HepG2 (cell line): Measurements from ENCODE around the gene ADGRD1. TPM values are rescaled to one million over a fixed set of nuclear protein-coding genes. Genes with fewer than 3 reads are reported as not detected.

ENCODE experiments used
- ATAC-seq: fragments of 200-7000 bp; cut with Tn5 transposase; 3 replicates; pipeline ENCODE4 v1.9.1; 2020; ENCODE audit warnings: mild to moderate bottlenecking, moderate library complexity
- BruUV-seq: library from RNA; stranded (reverse); fragments of 400-500 nt; replicated peaks from 2 replicates; lab custom pipeline; 2021; lab: Mats Ljungman, UMichigan
- CTCF ChIA-PET: fragments of 300-600 bp; formaldehyde crosslinking; extraction: SDS; loops from one replicate; lab custom pipeline; 2021; ENCODE audit warnings: low total read pairs, inconsistent platforms, low intra/inter-chr PET ratio; lab: Yijun Ruan, JAX
- POLR2A ChIA-PET: fragments of 350-600 bp; sonication (Branson Sonifier 250); formaldehyde crosslinking; loops from one replicate; lab custom pipeline; 2020; ENCODE audit warnings: antibody characterized with exemption, inconsistent platforms; lab: Yijun Ruan, JAX
- DNase-seq: peaks from one replicate; pipeline ENCODE4 v3.0.0-alpha.2; 2015; ENCODE audit warnings: low spot score
- FAIRE-seq: peaks from 3 replicates; lab custom pipeline; 2011; peaks lifted over from hg19 to GRCh38; lab: Jason Lieb, UNC
- H2AFZ ChIP-seq: one replicate; pipeline ENCODE4 v1.6.1; 2011; ENCODE audit warnings: low read length, inconsistent platforms
- H3K27ac ChIP-seq: fragments of 300-600 bp; 3 replicates; pipeline ENCODE4 v1.8.0; 2011; ENCODE audit warnings: mixed run types, mild to moderate bottlenecking, mixed read lengths, low read length, inconsistent platforms; ENCODE audit not compliant: insufficient read depth; ENCODE audit errors: extremely low read length
- H3K27me3 ChIP-seq, 2 experiments: fragments of 200-600 bp in 1 of 2; 2 replicates in 1 of 2; 3 replicates in 1 of 2; pipeline versions ENCODE4 v1.6.0 to v1.8.0; 2011; ENCODE audit warnings: low read length in 2 of 2, mild to moderate bottlenecking in 2 of 2, moderate library complexity in 2 of 2, inconsistent platforms in 1 of 2; ENCODE audit not compliant: insufficient read depth in 2 of 2, control insufficient read depth in 1 of 2
- H3K36me3 ChIP-seq, 2 experiments: fragments of 200-600 bp in 1 of 2; replicated peaks in 1 of 2; 2 replicates in 1 of 2; 3 replicates in 1 of 2; pipeline versions ENCODE4 v1.5.1 to v1.8.0; 2011; ENCODE audit warnings: low read length in 2 of 2, inconsistent platforms in 1 of 2; ENCODE audit not compliant: insufficient read depth in 2 of 2, control insufficient read depth in 1 of 2
- H3K4me1 ChIP-seq: 2 replicates; pipeline ENCODE4 v1.5.1; 2012; ENCODE audit warnings: low read length, inconsistent platforms; ENCODE audit not compliant: insufficient read depth
- H3K4me2 ChIP-seq: 2 replicates; pipeline ENCODE4 v1.6.0; 2011; ENCODE audit warnings: low read depth, low read length, inconsistent platforms
- H3K4me3 ChIP-seq, 3 experiments: fragments of 200-600 bp in 1 of 3; sonication (generic), shearing (Covaris generic) in 1 of 3; replicated peaks in 1 of 3; 2 replicates each; pipeline ENCODE4 v1.5.1; 2011 to 2016; ENCODE audit warnings: low read length in 3 of 3, inconsistent platforms in 2 of 3, low read depth in 2 of 3, mild to moderate bottlenecking in 2 of 3, control low read depth in 1 of 3, mixed read lengths in 1 of 3; ENCODE audit not compliant: insufficient read depth in 1 of 3
- H3K79me2 ChIP-seq: one replicate; pipeline ENCODE4 v1.6.1; 2011; ENCODE audit warnings: low read length, inconsistent platforms; ENCODE audit not compliant: insufficient read depth
- H3K9ac ChIP-seq: 2 replicates; pipeline ENCODE4 v1.6.0; 2011; ENCODE audit warnings: mild to moderate bottlenecking, low read depth, low read length, inconsistent platforms; ENCODE audit not compliant: insufficient read depth
- H3K9me3 ChIP-seq: 2 replicates; pipeline ENCODE4 v1.5.1; 2012; ENCODE audit warnings: mild to moderate bottlenecking, low read length
- H4K20me1 ChIP-seq: 2 replicates; pipeline ENCODE4 v1.6.0; 2011; ENCODE audit warnings: inconsistent platforms, mild to moderate bottlenecking, low read length, moderate library complexity; ENCODE audit not compliant: insufficient read depth
- HDAC1 ChIP-seq: sonication (generic); formaldehyde crosslinking; IDR thresholded peaks from 2 replicates; pipeline ENCODE4 v1.5.1; 2020; ENCODE audit warnings: mild to moderate bottlenecking, missing genetic modification reagents
- SNRNP70 ChIP-seq: fragments of 200-400 bp; formaldehyde crosslinking; IDR thresholded peaks from 2 replicates; pipeline ENCODE4 v1.6.1; 2017; ENCODE audit warnings: mild to moderate bottlenecking, low read depth, low read length, moderate library complexity
- WGBS: methylation state at CpG from one replicate; pipeline ENCODE4 v1.1.6; 2017; ENCODE audit warnings: low lambda C conversion rate; 5-methylcytosine and 5-hydroxymethylcytosine counted together
- in situ Hi-C: cut with HindIII; loops from 2 replicates; pipeline ENCODE4 v1.10.0; 2017; ENCODE audit warnings: low pct_unique_long_range_greater_than_20kb; ENCODE audit not compliant: extremely low pct_ligation_motif_present
- intact Hi-C: fragments of 100-400 bp; cut with micrococcal nuclease; formaldehyde crosslinking; loops from one replicate; pipeline ENCODE4 v1.10.0; 2022; ENCODE audit not compliant: unreplicated experiment
- polyA plus RNA-seq, 8 experiments: library from polyadenylated mRNA; depleted of rRNA in 3 of 8; stranded (reverse) in 7 of 8; unstranded in 1 of 8; fragments of >200 nt; fragmentation: Illumina TruSeq in 4 of 8; extraction: Trizol in 4 of 8; gene quantifications; 2 replicates each; pipeline versions ENCODE4 v1.2.1 to v1.2.3, GENCODE V29; 2011 to 2016; ENCODE audit warnings: low read depth in 4 of 8, missing spikeins in 1 of 8, mixed read lengths in 1 of 8; ENCODE audit not compliant: insufficient read depth in 1 of 8
- total RNA-seq, 5 experiments: library from RNA; depleted of rRNA; stranded (reverse); fragments of >200 nt; fragmentation: Illumina TruSeq; extraction: Trizol; gene quantifications; 2 replicates each; pipeline ENCODE4 v1.2.3, GENCODE V29; 2016; ENCODE audit warnings: low read depth in 1 of 5
- TF ChIP-seq, protein P1 (sequence below): sonication (generic); formaldehyde crosslinking; IDR thresholded peaks from 2 replicates; pipeline ENCODE4 v1.5.1; 2020; ENCODE audit warnings: missing genetic modification reagents, mild to moderate bottlenecking, borderline replicate concordance

The ADGRD1 gene
- total and polyA plus RNA-seq, 2 of the 13 experiments (the other 11 are each of a cell fraction or from before 2014, with no cell fraction given), result 0.46 to 12.4 TPM

DNA sequence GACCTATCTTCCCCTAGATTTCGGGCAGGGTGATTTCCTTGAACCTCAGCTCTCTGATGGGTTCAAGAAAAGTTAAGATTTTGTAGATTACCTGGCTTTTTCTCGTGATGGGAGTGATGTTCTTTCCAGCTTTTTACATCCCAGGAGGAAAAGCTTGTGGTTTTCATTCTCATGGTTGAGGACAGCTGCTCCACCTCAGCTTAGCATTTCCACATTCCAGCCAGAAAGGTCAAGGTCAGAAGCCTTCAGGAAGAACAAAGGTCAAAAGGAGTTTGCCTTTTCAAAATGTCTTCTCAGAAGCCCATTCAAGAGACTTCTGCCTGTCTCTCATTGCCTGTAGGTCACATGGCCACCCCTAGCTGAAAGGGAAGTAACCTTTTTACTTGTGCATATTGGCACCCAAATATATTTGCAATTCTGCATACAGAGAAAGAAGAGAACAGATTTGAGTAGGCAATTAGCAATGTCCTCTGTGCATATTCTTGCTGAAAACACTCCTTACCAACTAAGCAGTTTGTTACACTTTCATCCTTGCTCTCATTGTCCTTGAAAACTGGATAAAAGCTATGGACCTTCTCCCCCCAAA lies 6.6 kb upstream of the ADGRD1 start (continued):
- TF ChIP-seq, protein P1, sequence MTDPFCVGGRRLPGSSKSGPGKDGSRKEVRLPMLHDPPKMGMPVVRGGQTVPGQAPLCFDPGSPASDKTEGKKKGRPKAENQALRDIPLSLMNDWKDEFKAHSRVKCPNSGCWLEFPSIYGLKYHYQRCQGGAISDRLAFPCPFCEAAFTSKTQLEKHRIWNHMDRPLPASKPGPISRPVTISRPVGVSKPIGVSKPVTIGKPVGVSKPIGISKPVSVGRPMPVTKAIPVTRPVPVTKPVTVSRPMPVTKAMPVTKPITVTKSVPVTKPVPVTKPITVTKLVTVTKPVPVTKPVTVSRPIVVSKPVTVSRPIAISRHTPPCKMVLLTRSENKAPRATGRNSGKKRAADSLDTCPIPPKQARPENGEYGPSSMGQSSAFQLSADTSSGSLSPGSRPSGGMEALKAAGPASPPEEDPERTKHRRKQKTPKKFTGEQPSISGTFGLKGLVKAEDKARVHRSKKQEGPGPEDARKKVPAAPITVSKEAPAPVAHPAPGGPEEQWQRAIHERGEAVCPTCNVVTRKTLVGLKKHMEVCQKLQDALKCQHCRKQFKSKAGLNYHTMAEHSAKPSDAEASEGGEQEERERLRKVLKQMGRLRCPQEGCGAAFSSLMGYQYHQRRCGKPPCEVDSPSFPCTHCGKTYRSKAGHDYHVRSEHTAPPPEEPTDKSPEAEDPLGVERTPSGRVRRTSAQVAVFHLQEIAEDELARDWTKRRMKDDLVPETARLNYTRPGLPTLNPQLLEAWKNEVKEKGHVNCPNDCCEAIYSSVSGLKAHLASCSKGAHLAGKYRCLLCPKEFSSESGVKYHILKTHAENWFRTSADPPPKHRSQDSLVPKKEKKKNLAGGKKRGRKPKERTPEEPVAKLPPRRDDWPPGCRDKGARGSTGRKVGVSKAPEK, result no peak
- TF ChIP-seq, all 625 proteins: peak for 4

DNA sequence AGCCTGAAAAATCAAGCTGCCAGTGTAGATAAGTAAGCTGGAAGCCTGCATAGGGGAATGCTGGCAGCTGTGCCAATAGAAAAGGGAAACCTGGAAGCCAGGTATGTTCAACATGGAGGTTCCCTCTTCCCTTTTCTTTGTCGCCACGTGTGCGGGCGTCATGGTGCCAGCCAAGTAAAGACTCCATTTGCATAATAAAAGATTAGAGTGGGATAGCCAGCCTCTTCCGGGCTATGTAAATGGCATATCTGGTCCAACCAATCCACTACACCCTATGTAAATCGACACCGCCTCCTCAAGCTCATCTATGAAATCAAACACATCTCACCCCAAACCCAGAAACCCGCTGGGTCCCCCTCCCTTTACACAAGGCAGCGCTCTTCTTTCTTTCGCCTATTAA lies 5.6 kb upstream of the ADGRD1 start:
- ATAC-seq (no peak), DNase-seq (no peak), FAIRE-seq (no peak)
- Histone ChIP-seq H2AFZ (no peak overlapping the region), H3K9ac (no peak overlapping the region), H3K4me2 (no peak overlapping the region), H3K4me3 (no peak overlapping the region), H3K9me3 (peaks cover 14% of the 10 kb centered on the region), H3K4me1 (peaks cover 44% of the 10 kb centered on the region), H3K79me2 (no peaks in the 10 kb centered on the region), H4K20me1 (no peaks in the 10 kb centered on the region), H3K36me3 (no peaks in the 10 kb centered on the region), H3K27me3 (peaks cover 0 to 1% of the 10 kb centered on the region in 2 experiments; a peak in 2 of 5 replicates), H3K27ac (no peak overlapping the region)
- in situ Hi-C loops (no loop called here), intact Hi-C loops (no loop called here)
- POLR2A ChIA-PET, result no interaction called here
- CTCF ChIA-PET, result no interaction called here
- TF ChIP-seq SNRNP70 (no peak), HDAC1 (CRISPR knock-in tag) (no peak)
- BruUV-seq, result no TSS peak
- WGBS, result 91% methylated on average over 10 of the region's 10 CpGs
